Natural killer cell (primary cell): ENCODE results near the gene FNBP1. TPM values are rescaled to one million over a fixed set of nuclear protein-coding genes. Genes with fewer than 3 reads are reported as not detected.
"Not testable (repeated sequence)": the region's sequence is repeated elsewhere in the genome, so short reads cannot be mapped to it uniquely, and the experiment has no call there.

ENCODE experiments used
- ATAC-seq, 3 donors: fragments of 150-1000 bp in 2 of 3; fragments of 200-7000 bp in 1 of 3; cut with Tn5 transposase; 1 replicate in 1 of 3; 2 replicates in 2 of 3; pipeline ENCODE4 v1.10.0; 2021; ENCODE audit warnings: mild to moderate bottlenecking in 2 of 3, moderate library complexity in 2 of 3
- DNase-seq, 2 donors: peaks; one replicate each; pipeline versions ENCODE4 v3.0.0 to v3.0.0-alpha.2; 2013 to 2021; ENCODE audit warnings: mixed read lengths in 1 of 2
- H3K27ac ChIP-seq: one replicate; pipeline ENCODE4 v1.5.1; 2013; ENCODE audit warnings: mild to moderate bottlenecking, low read length
- H3K27me3 ChIP-seq: one replicate; pipeline ENCODE4 v1.6.1; 2013; ENCODE audit warnings: low read length; ENCODE audit not compliant: control insufficient read depth, insufficient read depth
- H3K36me3 ChIP-seq: one replicate; pipeline ENCODE4 v1.6.1; 2013; ENCODE audit warnings: low read length; ENCODE audit not compliant: control insufficient read depth, insufficient read depth
- H3K4me1 ChIP-seq: one replicate; pipeline ENCODE4 v1.6.1; 2013; ENCODE audit warnings: low read length; ENCODE audit not compliant: control insufficient read depth, insufficient read depth
- H3K4me3 ChIP-seq: one replicate; pipeline ENCODE4 v1.5.1; 2013; ENCODE audit warnings: low read length
- H3K9me3 ChIP-seq: one replicate; pipeline ENCODE4 v1.6.1; 2013; ENCODE audit warnings: low read length; ENCODE audit not compliant: control insufficient read depth, insufficient read depth
- H3K27ac Mint-ChIP-seq, 2 donors: one replicate each; pipeline ENCODE4 v1.8.0; 2022; ENCODE audit warnings: mild to moderate bottlenecking in 2 of 2, mixed read lengths in 2 of 2, moderate library complexity in 1 of 2
- H3K27me3 Mint-ChIP-seq, 2 donors: one replicate each; pipeline ENCODE4 v1.8.0; 2022; ENCODE audit warnings: low read depth in 2 of 2, mixed read lengths in 2 of 2
- H3K36me3 Mint-ChIP-seq: one replicate; pipeline ENCODE4 v1.8.0; 2022; ENCODE audit warnings: mixed read lengths
- H3K4me1 Mint-ChIP-seq, 2 donors: one replicate each; pipeline ENCODE4 v1.8.0; 2022; ENCODE audit warnings: mixed read lengths in 2 of 2
- H3K4me3 Mint-ChIP-seq: one replicate; pipeline ENCODE4 v1.8.0; 2022; ENCODE audit warnings: mild to moderate bottlenecking, moderate library complexity, mixed read lengths
- H3K9me3 Mint-ChIP-seq, 2 donors: one replicate each; pipeline ENCODE4 v1.8.0; 2022; ENCODE audit warnings: mixed read lengths in 2 of 2
- WGBS: methylation state at CpG from one replicate; pipeline ENCODE4 v1.1.7; 2013; ENCODE audit warnings: missing lambda C conversion rate; ENCODE audit not compliant: insufficient coverage; 5-methylcytosine and 5-hydroxymethylcytosine counted together
- intact Hi-C: fragments of 100-400 bp; cut with micrococcal nuclease; formaldehyde crosslinking; loops from one replicate; pipeline ENCODE4 v1.14.2; 2022
- total RNA-seq, 4 donors: library from RNA; stranded (reverse); fragments of 120-200 nt in 1 of 4; gene quantifications; one replicate each; pipeline versions ENCODE4 v1.2.3 to v1.2.4, GENCODE V29; 2013 to 2022
- TF ChIP-seq, protein P1 (sequence below): fragments of 200-600 bp; IDR thresholded peaks from one replicate; pipeline ENCODE4 v1.8.0; 2022; ENCODE audit warnings: antibody characterized with exemption

FNBP1 gene
- total RNA-seq, 3 donors from 2014 or later (not counting 1 experiment from before 2014, with no cell fraction given) = 177 to 209 (median 203) TPM

DNA sequence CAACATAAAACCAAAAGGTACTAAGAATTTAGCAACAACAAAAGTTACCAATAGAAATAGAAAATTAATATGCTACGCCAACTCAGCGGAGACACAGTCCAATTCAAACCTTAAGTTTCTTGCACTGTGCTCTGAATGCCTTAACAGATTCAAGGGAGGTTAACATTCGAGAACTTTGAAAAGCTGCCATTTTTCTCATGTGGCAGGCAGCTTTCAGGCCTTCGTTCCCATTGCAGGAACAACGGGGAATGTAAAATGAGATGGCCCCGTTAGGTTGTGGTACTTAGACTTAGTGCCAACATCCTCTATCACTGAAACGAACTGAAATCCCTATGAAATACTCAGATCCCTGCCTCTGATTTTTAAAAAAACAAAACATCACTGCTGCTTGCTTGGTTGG, 22.4 kb downstream of the FNBP1 start:
- Histone ChIP-seq H3K9me3 (peaks cover 6% of the 10 kb centered on the region), H3K4me1 (peaks cover 43% of the 10 kb centered on the region), H3K27ac (peak overlapping the region; percentile 19), H3K36me3 (peaks cover 5% of the 10 kb centered on the region), H3K27me3 (no peaks in the 10 kb centered on the region), H3K4me3 (no peak overlapping the region)
- 66% methylated on average over 6 of the region's 7 CpGs for WGBS
- Mint-ChIP-seq H3K9me3 (no peaks in the 10 kb centered on the region), H3K36me3 (no peaks in the 10 kb centered on the region), H3K27me3 (no peaks in the 10 kb centered on the region), H3K27ac (peak overlapping the region; percentile 45 to 84), H3K4me3 (no peak overlapping the region), H3K4me1 (peaks cover 56 to 62% of the 10 kb centered on the region in 2 donors)
- ATAC-seq = no peak
- intact Hi-C loops = no loop called here
- DNase-seq = no peak
- TF ChIP-seq, protein P1, sequence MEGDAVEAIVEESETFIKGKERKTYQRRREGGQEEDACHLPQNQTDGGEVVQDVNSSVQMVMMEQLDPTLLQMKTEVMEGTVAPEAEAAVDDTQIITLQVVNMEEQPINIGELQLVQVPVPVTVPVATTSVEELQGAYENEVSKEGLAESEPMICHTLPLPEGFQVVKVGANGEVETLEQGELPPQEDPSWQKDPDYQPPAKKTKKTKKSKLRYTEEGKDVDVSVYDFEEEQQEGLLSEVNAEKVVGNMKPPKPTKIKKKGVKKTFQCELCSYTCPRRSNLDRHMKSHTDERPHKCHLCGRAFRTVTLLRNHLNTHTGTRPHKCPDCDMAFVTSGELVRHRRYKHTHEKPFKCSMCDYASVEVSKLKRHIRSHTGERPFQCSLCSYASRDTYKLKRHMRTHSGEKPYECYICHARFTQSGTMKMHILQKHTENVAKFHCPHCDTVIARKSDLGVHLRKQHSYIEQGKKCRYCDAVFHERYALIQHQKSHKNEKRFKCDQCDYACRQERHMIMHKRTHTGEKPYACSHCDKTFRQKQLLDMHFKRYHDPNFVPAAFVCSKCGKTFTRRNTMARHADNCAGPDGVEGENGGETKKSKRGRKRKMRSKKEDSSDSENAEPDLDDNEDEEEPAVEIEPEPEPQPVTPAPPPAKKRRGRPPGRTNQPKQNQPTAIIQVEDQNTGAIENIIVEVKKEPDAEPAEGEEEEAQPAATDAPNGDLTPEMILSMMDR = no peak

DNA sequence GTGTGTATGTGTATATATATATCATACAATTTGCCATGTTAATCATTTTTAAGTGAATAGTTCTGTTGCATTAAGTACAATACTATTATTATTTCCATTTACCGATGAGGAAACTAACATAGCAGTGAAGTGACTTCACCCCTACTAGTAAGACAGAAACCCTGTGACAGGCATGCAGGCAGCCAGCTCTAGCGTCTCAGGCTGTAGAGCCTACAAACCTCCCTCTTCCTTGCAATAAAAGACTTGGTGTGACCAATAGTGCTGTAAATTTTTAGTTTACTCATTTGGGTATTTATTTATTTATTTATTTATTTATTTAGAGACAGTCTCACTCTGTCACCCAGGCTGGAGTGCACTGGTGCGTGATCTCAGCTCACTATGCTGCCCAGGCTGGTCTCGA, 24.7 kb downstream of the FNBP1 start:
- H3K9me3 ChIP-seq = peaks cover 6% of the 10 kb centered on the region
- H3K4me1 ChIP-seq = peaks cover 29% of the 10 kb centered on the region
- H3K36me3 Mint-ChIP-seq = no peaks in the 10 kb centered on the region
- TF ChIP-seq, protein P1 = no peak
- H3K4me3 Mint-ChIP-seq = no peak overlapping the region
- peak overlapping the region; percentile 81 to 85 for H3K27ac Mint-ChIP-seq
- no peaks in the 10 kb centered on the region for H3K27me3 ChIP-seq
- no peaks in the 10 kb centered on the region for H3K9me3 Mint-ChIP-seq
- no peak for ATAC-seq
- H3K4me3 ChIP-seq = no peak overlapping the region
- DNase-seq = no peak
- intact Hi-C loops = no loop called here
- no peaks in the 10 kb centered on the region for H3K27me3 Mint-ChIP-seq
- peaks cover 45 to 50% of the 10 kb centered on the region in 2 donors for H3K4me1 Mint-ChIP-seq
- no peak overlapping the region for H3K27ac ChIP-seq
- peaks cover 5% of the 10 kb centered on the region for H3K36me3 ChIP-seq
- WGBS = 66% methylated on average over 4 of the region's 4 CpGs

- H3K9me3 Mint-ChIP-seq, H3K9me3 ChIP-seq, DNase-seq, ATAC-seq, H3K27ac ChIP-seq, H3K4me3 ChIP-seq, H3K36me3 Mint-ChIP-seq, H3K27me3 Mint-ChIP-seq, H3K27me3 ChIP-seq, intact Hi-C loops, H3K4me3 Mint-ChIP-seq, H3K36me3 ChIP-seq: not testable (repeated sequence)
- 96% methylated on average over 8 of the region's 8 CpGs for WGBS
- peaks cover 24% of the 10 kb centered on the region for H3K4me1 ChIP-seq
- Mint-ChIP-seq H3K27ac (peak overlapping the region; percentile 81 to 85), H3K4me1 (peaks cover 45 to 48% of the 10 kb centered on the region in 2 donors)
These were observed 25.5 kb downstream of the FNBP1 start for GRCh38 chr9:130017510-130017909.

- Histone ChIP-seq H3K36me3 (peaks cover 5% of the 10 kb centered on the region), H3K9me3 (peaks cover 6% of the 10 kb centered on the region), H3K4me1 (peaks cover 19% of the 10 kb centered on the region), H3K27ac (no peak overlapping the region), H3K27me3 (no peaks in the 10 kb centered on the region), H3K4me3 (no peak overlapping the region)
- H3K9me3 Mint-ChIP-seq = no peaks in the 10 kb centered on the region
- DNase-seq = no peak
- H3K27ac Mint-ChIP-seq = peak overlapping the region; percentile 81 to 85
- H3K4me3 Mint-ChIP-seq = no peak overlapping the region
- H3K27me3 Mint-ChIP-seq = no peaks in the 10 kb centered on the region
- TF ChIP-seq, protein P1 = no peak
- intact Hi-C loops = no loop called here
- peaks cover 45 to 49% of the 10 kb centered on the region in 2 donors for H3K4me1 Mint-ChIP-seq
- ATAC-seq = peak in 2 of 3 donors; percentile 10 to 20
- no peaks in the 10 kb centered on the region for H3K36me3 Mint-ChIP-seq
- no CpG with 5 or more reads among the region's 2 CpGs for WGBS
These were observed 25.9 kb downstream of the FNBP1 start for GRCh38 chr9:130017076-130017475.
